HT1080 (cell line): ENCODE measurements around the gene ZDHHC11. TPM values are rescaled to one million over a fixed set of nuclear protein-coding genes. Genes with fewer than 3 reads are reported as not detected.
"Not testable (repeated sequence)": the region's sequence is repeated elsewhere in the genome, so short reads cannot be mapped to it uniquely, and the experiment has no call there.

Source experiments
- DNase-seq: peaks from one replicate; pipeline ENCODE4 v3.0.0-alpha.2; 2015; ENCODE audit warnings: low read depth
- total RNA-seq: library from RNA; depleted of rRNA; stranded (reverse); fragments of >200 nt; shearing (Covaris generic); gene quantifications from 2 replicates; pipeline ENCODE4 v1.2.3, GENCODE V29; 2014

ZDHHC11 gene
- total RNA-seq, 1 experiment from 2014 or later, result 6.9 TPM

DNA sequence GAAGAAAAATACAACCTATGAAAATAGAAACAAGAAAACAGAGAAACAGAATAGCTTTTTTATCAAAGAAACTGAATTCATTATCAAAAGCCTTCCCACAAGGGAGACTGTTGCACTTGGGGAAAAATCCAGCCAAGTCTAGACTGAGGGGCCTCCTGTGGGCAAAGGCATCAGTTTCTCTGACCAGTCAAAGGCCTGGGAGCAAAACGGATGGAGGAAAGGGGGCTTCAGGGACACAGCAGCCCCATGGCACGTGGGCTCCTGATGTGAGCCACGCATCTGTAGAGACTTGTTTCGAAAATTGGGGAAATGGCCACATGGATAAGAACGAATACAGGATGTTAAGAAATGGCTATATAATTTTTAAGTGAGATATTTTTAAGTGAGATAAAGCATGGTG, 87.4 kb downstream of the ZDHHC11 start:
- no peak for DNase-seq

DNA sequence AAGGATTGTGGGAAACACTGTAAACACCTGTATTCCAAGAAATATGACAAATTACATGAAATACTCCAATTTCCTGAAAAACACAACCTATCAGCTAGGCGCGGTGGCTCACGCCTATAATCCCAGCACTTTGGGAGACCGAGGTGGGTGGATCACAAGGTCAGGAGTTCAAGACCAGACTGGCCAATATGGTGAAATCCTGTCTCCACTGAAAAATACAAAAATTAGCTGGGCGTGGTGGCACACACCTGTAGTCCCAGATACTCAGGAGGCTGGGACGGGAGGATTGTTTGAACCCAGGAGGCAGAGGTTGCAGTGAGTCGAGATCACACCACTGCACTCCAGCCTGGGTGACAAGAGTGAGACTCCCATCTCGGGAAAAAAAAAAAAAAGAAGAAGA, 87.8 kb downstream of the ZDHHC11 start:
- DNase-seq, result not testable (repeated sequence)

DNA sequence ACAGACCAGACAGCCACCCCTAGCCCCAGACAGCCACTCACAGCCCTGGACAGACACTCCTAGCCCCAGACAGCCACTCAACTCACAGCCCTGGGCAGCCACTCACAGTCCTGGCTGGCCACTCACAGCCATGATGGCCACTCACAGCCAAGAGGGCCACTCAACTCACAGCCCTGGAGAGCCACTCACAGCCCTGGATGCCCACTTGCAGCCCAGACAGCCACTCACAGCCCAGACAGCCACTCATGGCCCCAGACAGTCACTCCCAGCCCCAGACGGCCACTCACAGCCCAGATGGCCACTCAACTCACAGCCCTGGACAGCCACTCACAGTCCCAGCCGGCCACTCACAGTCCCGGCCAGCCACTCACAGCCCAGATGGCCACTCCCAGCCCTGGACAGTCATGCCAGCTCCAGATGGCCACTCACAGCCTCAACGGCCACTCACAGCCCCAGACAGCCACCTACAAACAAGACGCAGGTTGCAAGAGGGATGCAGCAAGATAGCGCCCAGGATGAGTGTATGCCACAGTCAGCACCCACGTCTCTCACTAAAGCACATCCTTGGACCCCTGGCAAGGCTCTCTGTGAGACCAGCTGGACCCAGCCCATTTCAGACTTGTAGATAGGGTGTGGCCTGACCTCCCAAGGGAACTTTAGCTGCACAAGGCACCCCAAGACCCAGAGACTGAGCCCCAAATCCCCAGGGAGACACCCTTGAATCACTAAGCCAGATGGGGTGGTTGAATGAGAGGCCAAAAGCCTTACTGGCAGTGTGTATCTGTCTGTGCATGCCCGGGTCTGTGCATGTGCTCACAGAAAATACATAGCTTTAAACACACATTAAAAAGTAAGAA, 88.7 kb downstream of the ZDHHC11 start:
- DNase-seq, result no peak

DNA sequence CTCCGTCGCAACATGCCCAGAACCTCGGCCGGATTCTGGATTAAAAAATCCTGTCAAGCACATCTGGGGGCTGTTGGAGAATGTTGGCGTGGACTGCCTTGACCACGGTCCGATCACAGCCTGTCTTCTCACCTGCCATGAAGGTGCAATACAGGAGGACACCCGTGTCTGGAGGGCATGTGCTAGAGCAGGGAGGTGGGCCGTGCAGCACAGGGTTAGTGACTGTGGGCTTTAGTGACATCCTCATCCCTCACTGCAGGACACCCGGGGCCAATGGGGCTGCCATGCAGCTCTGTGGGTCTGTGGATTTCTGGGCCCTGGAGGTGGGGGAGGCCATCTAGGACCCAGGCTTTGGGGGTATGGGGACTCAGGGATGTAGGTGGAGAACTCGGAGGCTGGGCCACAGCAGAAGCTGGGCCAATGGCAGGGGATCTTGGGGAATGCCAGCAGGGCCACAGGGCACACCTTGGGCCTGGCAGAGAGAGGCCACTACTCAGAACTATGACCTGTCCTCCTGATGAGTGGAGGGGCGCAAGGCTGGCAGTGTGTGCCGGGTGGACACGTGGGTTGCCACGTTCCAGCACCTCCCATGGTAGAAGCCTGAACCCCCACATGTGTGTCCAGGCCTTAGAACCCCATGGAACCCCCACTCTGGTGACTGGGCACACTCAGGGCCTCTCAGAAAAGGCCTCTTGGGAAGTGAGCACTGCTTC, 89.6 kb downstream of the ZDHHC11 start:
- DNase-seq, result no peak

DNA sequence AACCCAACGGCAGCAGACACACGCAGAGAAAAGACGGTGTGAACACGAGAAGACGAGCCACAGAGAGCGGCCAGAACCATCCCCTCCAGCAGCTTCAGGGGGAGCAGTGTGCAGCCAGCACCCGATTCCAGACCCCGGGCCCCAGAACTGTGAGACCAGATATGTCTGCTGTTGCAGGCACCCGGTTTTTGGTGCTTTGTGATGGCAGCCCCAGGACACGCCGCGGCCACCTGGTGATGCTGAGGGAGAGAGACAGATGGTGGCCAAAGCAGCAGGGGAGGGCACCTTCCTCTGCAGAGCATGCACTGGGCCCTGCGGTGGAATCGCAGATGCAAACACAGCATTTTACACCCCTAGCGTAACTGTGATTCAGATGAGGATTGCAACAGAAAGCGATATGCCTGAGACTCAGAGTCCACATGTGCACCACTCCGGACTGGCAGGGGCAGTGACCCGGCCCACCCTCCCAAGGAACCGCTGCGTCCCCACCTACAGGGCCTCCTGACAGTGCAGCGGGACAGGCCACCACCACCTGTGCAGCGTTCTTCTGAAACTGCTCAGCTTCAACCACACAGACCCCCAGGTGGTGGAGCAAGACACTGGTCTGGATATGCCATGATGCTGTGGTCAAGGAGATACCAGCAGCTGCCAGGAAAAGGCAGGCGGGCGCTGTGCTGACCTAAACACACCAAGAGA, 90.3 kb downstream of the ZDHHC11 start:
- no peak for DNase-seq

DNA sequence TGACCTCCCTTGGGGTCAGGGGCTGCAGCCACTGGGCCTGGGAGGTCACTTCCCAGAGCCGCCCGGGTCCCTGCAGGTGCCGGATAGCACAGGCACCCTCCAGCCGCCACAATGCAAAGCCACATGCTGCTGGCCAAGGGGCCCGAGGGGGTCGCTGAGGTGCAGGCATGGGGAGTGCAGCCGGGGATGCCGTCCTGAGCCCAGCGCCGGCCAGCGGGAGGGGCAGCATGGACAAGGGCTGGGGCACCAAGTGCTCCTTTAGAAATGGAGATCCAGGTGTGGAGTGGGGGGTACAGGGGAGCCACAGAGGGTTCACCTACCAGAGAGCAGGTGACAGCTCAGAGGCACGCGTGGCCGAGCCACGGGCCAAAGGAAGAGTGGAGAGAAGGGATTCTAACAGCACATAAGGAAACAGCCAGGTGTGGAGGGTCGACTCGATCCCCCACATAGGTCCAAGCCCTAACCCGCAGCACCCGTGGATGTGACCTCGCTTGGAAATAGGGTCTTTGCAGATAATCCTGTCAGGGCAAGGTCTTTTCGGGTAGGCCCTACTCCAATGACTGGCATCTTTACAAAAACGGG, 90.9 kb downstream of the ZDHHC11 start:
- DNase-seq, result no peak

DNA sequence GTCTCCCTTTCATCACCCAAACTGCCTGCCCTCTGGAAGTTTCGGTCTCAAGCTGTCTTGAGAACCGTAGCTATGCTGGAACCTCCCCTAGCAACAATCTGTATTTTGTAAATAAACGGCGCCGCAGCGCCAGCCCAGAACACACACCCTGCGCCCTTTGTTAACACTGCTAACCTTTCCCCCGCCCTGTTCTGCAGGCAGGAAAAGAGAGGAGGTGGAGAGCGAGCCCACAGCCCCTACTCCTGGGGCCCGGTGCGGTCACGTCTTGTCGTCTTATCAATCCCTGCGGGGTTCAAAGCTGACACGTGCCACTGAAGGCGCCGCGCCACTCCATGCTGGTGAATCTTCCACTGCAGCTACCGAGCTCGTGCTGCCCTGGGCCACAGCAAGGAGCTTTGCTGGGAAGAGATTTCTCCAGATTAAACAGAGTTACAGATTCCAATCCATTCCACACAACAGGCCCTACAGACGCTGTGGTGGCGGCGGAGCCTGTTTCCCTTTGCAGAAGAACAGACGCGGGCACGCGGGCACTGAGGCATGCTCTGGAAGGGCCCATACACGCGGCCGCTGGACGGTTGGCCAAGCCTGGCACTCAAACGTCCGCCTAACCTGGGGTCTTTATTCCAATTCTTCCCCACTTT, 91.6 kb downstream of the ZDHHC11 start:
- DNase-seq, result no peak

DNA sequence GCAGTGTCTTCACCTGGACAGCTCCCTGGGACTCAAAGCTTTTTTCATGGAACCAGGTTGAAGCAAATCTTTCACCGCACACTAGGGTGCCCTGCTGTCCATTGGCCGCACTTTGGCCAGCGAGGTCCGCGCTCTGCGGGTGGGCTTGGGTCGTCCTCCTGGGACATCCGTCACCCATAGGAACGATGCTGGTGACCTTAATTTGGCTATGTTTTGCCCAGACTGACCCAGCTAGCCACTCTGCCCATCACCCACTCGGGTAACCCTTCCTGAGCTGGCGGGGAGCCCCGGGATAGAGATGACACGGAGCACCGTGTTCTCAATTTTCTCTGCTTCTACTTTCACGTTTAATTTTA, 92.1 kb downstream of the ZDHHC11 start:
- no peak for DNase-seq

DNA sequence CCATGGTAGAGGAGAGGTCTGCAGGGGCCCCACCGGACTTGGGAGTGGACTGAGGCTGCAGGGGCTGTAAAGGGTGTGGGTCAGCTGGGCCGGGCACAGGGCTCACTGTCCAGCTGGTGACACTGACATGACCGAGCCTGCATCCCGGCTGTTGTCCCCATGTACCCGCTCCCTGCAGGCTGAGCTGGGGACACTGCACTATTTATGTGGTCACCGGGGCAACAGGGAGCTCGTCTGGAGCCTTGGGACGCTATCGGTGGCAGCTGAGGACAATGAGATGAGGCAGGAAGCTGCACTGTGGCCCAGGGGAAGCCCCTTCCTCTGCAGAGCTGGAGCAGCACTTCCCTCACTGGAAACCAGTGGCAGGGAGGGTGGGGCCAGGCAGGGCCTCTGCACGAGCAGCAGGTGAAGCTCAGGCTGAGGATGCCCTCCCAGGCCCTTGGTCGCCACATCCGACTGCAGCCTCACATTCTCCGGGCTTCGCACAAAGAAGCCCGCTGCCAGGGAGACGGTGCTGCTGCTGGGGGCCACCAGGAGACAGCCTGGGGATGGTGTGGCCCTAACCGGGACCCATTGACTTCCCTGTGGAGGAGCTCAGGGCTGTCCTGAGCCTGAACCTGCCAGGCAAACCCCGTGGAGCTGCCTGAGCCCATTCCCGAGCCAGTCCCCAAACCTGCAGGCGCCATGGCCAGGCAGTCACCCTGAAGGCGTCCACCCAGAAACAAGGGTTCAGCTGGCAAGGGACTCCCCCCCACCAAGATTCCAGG, 92.7 kb downstream of the ZDHHC11 start:
- DNase-seq, result no peak

DNA sequence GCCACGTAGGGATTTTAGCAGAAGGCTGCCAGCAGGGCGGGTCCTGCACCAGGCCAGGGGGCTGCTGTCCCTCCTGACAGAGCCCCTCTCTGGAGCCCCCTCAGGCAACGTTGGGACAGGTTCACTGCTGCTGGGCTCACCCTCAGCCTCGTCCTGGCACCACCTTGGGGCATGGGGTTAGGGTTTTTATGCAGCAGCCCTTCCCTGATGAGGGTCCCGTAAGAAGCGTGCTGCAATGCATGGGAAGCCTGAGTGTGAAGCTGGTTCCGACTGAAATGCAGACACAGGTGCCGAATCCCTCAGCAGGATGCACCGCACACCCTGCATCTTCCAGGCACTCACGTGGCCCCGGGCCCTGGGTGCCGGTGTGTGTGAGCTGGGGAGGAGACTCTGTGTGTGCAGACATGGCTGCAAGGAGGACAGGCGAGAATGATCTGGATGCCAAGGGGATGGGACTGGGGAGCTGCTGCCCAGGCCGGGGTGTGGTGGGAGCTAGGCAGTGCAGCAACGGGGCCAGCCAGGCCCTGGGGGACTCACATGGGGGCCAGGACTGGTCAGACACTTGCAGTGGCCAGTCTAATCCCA, 93.3 kb downstream of the ZDHHC11 start:
- DNase-seq, result no peak

DNA sequence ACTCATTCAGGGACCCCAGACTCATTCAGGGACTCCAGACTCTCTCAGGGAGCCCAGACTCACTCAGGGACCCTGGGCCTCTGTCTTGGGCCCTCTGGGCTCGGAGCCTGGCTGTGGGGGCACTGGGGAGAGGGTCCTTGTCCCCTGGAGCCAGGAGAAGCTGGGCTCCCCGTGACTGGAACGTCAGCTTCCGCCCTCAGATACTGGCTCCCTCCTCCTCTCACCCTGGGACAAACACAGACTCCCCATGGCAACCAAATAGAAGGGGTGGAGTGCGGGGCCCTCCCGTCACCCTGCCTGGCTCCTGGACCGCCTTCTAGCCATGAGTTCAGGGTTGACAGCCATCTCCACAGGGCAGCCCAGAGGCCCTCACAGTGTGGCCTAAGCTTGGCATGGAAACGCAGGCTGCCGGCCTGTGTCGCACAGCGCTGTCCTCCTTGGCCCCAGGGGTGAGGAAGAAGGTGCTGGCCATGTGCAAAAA, 93.9 kb downstream of the ZDHHC11 start:
- DNase-seq, result no peak

DNA sequence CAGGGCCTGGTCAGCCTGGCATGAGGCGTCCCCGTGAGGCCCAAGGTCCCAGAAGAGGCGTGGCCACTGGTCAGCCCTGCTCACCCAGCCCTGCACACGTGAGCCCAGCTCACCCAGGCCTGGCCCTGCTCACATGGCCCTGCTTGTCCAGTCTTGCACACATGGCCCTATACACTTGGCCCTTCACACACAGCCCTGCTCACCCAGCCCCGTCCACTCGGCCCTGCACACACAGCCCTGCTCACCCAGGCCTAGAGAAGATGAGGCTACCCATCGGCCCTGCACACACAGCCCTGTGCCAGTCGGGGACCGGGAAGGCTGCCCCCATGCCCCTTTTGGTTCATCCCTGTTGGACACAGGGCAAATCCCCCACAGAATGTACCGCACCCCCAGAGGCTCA, 94.6 kb downstream of the ZDHHC11 start:
- DNase-seq, result no peak

DNA sequence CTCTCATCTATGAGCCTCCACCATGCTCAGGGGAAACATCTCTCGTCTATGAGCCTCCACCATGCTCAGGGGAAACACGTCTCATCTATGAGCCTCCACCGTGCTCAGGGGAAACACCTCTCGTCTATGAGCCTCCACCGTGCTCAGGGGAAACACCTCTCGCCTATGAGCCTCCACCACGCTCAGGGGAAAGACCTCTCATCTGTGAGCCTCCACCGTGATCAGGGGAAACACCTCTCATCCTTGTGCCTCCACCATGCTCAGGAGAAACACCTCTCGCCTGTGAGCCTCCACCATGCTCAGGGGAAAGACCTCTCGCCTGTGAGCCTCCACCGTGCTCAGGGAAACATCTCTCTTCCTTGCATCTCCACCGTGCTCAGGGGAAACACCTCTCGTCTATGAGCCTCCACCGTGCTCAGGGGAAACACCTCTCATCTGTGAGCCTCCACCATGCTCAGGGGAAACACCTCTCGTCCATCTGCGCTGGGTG, 96.6 kb downstream of the ZDHHC11 start:
- DNase-seq, result not testable (repeated sequence)

DNA sequence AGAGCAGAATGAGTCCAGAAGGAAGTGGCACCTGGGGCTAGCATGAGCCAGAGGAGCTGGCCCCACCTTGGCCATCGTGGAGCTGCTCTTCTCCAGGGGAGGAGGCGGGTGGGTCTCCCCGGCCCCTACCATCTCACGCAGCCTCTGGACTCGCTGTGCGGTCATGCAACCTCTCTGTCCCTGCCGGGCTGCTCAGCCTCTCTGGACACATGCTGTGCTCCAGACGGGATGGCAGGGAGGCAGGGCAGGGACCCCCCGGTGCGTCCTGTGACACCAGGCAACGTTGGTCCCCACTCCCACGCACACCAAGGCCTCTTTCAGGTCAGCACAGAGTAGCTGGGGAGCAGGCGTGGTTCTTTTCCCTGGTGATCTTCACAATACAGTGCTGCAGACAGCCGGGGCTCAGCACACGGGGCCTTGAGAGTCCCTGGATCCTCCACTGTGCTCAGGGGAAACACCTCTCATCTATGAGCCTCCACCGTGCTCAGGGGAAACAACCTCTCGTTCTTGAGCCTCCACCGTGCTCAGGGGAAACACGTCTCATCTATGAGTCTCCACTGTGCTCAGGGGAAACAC, 97.1 kb downstream of the ZDHHC11 start:
- DNase-seq, result not testable (repeated sequence)

DNA sequence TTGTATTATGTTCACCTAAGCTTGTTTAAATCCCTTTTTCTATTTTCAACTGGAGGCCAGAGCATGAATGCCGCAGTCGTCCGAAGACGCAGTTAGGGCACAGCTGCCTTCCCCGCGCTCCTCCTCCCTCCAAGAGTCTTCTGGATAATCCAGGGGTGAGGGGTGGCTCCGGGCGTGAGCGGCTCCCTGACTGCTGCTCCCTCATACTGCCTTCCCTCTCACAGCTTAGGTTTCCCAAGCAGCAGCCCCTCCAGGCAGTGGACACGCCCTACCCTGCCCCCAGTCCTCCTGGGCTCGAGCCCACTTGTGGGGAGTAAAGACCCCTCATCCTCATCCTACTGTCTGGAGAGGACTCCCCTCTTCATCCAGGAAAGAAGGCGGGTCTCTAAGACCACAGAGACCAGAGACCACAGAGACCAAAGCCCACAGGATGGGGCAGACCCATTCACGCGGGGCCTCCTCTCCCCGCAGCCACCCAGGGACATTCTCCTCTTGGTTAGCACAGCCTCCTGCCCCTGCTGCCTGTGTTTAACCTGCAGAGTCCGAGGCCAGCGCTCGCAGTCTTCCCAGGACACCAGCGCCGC, 98.2 kb downstream of the ZDHHC11 start:
- DNase-seq, result not testable (repeated sequence)

DNA sequence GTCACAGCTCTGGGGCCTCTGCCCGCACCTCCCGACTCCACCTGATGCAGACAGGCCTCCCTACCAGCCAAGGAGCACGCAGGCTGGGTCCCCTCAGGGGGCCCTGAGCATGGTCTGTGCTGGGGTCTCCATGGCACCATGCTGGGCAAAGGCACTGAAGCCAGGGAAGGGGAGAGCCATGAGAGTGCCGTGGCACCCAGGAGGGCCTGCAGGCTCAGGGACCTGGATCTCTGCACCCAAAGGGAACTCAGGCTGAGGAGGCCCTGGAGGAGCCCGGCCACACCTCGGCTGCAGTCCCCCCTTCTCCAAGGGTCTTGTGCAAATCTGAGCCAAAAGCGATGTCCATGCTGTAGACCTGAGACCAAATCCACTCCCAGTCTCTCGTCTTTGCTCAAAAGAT, 98.8 kb downstream of the ZDHHC11 start:
- DNase-seq, result not testable (repeated sequence)

DNA sequence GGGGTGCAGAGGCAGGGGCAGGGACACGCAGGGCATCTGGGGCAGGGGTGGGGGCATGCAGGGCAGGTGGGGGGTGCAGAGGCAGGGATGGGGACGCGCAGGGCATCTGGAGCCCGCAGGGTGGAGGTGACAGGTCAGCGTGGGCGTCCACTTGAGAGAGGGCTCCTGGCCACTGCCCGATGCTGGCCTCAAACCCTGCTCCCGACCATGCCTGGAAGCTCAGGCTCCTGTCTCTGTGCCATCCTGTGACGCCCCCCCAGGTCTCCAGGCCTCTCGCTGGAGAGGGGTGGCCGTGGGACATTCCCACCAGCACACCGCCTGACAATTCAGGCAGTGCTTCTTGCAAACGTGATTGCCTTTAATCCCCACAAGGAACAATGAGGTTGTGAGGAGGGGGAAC, 99.3 kb downstream of the ZDHHC11 start:
- no peak for DNase-seq

DNA sequence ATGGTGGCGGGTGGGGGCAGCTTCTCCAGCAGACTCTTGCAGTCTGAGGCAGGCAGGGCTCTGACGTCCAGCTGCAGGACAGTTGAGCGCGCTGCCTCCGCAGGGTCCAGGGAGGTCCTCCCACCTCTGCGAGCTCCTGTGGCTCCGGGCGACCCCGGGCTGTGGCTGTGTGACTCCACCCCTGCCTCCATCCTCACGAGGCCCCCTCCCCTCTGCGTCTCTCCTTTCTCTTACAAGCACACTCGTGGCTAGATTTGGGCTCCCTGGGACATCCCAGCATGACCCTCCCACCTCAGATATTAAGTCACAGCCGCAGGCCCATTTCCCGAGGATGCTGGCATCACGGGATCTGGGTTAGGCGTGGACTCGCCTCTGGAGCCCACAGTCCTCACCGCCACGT, 100.6 kb downstream of the ZDHHC11 start:
- not testable (repeated sequence) for DNase-seq

DNA sequence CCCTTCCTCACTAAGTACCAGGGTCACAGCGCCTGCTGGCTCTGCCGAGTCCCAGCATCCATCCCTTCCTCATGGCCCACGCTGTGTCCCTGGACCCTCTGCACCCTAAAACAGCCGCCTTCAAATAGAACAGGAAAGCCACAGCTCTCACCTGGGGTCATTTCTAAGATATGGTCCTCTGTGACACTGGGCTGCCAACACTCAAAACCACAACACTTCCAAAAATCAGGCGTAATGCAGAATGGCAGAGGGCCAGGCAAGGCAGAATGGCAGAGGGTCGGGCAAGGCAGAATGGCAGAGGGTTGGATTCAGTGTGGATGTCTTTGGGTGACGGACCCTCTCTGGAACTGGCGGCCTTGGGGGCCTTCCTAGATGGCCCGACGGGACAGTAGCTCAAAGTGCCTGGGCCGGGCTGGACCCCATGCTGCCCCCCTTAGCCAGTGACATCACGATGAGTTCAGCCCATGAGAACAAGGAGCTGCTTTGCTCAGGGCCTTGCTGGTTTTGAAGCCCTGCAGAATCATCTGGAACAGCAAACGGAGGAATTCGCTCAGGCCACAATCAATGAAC, 101.6 kb downstream of the ZDHHC11 start:
- no peak for DNase-seq
